HL-60/S4 treated with retinoic acid at 250 ng/mL for 4 days and 3 days (cell line): Measurements from ENCODE around the gene STOML1.

ENCODE experiments used
- in situ Hi-C: fragments of 300-500 bp; cut with MboI; formaldehyde crosslinking; loops from 2 replicates; pipeline ENCODE4 v1.7.0; 2022; ENCODE audit warnings: low sequenced_read_pairs

Gene STOML1

DNA sequence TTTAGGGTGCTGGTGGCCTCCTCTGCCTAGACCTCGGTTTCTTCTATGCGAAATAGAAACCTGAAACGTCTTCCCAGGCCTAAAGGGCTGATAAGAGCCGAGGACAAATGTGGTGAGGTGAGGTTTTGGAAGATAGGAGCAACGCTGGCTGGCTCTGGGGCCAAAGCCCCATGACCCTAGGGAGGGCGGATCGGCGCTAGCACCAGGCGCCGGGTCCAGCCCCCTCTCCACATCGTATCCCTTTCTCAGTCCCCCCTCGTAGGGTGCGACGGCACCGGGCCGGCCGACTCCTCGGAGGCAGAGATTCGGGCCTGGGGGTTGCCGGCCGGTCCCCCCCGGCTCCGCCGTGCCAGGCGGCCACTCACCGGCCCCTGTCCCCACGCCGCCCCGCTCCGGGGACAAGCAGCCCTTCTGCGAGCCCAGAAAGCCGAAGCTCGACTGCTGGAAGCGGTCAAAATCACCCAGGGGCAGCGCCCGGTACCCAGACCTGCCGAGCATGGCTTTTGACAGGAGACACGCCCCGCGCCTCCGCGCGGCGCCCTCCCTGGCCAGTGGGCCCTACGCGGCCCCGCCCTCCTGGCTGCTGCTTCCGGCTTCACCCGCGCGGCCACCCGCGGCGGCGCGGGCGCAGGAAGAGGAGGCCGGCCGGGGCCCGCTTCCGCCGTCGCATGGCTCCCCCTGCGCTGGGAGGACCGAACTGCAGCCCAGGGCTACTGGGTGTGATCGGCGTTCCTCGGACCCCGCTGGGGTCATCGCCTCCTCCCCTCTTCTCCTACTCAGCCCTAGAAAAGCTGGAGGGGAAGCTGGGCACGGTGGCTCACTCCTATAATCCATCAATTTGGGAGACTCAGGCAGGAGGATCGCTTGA lies at the start of gene STOML1:
Gene STOML1, minus strand, starts transcription at position 570 of the 868 bp plus-strand sequence. Its CDS starts 72 bp downstream, at position 498.
- in situ Hi-C loops, result no loop called here

- in situ Hi-C loops, result no loop called here
Observed at GRCh38 chr15:74041311-74041756, 49.2 kb upstream of the STOML1 start.

DNA sequence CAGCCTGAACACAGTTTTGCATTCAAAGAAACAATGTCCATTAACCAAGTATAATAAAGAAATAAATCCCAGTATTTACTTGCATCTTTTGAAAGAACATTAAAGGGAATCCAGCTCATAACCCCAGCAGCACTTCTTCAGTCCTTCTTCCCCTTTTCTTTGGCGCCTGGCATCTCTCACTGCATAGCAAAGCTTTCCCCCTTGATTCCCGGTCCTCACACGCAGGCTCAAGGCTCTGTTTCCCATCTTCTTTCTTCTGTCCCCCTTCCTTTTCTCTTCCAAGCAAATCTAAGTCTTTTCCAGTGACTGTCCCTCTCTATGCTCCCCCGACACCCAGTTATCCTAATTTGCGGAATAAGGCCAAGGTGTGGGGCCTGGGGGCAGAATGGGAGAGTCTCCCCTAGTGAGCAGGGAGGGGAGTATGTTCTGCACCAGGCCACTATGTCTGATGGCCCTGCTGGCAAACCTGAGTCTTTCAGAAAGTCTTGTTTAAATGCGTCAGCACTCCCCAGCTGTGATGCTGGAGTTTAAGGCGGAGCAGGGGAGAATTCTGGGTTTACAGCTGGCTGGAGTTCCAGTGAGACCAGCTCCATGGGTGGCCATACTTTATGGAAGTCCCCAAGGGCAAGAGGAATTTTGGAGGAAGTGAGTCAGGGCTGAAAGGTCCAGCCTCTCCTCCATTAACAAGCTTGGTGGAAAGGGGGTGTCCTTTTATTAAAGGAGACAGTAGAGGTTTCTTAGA lies 48.2 kb upstream of the STOML1 start:
- in situ Hi-C loops, result no loop called here

DNA sequence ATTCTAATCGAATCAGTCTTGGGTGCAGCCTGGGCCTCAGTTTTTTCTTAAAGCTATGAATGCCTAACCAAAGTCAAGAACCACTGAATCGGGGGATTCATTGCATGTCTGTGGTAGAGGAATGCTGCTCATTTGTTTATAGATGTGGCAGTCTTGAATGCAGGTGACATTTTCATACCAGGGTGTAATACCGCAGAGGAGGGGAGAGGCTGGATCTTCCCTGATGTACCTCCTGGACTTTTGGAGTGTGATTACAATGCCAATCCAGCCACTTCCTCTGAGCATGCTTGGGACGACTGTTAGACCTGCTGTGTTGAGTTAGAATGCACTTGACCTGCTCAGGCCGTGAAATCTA lies 47.5 kb upstream of the STOML1 start:
- in situ Hi-C loops, result no loop called here

- in situ Hi-C loops, result no loop called here
Observed at GRCh38 chr15:74038707-74039655, 46.9 kb upstream of the STOML1 start.

DNA sequence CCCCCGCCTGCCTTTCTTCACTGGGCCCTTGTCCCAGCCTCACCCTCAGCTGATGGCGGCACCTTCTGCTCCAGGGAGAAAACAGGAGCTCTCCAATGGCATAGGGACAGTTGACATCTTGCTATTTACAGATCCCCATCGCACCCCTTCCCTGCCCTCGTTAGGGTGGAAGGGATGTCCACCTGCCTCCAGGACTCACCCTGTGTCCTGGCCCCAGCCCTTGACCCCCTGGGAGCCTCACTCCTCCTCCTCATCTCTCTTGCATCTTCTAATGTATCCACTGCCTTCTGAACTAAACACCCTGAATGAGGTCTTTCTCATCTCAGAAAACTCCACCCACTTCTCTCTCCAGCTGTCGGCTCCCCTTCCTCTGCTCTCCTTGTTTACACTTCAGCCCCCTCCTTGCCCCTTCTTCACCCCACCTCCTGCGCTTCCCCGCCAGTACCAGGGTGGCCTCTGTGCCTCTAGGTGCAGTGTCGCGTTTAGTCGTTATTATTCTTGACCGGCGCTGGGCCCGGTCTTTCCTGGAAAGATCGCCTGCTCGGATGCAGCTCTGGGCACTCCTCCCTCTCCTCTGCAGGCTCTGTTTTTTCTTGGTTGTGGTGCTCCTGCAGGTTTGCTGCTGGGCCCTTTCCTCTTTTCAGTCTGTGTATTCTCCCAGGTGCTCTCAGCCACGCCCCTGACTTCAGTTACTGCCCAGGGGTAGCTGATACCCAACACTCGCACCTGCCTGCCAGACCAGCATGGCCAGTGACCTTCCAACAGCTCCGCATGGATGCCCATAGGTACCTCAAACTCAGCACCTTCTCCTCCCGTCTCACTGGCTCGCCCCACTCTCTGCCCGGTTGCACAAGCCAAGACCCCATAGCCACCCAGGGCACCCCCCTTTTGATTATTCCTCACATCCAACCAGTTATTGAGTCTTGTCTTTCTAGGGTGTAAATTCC lies 45.3 kb upstream of the STOML1 start:
- in situ Hi-C loops, result no loop called here

DNA sequence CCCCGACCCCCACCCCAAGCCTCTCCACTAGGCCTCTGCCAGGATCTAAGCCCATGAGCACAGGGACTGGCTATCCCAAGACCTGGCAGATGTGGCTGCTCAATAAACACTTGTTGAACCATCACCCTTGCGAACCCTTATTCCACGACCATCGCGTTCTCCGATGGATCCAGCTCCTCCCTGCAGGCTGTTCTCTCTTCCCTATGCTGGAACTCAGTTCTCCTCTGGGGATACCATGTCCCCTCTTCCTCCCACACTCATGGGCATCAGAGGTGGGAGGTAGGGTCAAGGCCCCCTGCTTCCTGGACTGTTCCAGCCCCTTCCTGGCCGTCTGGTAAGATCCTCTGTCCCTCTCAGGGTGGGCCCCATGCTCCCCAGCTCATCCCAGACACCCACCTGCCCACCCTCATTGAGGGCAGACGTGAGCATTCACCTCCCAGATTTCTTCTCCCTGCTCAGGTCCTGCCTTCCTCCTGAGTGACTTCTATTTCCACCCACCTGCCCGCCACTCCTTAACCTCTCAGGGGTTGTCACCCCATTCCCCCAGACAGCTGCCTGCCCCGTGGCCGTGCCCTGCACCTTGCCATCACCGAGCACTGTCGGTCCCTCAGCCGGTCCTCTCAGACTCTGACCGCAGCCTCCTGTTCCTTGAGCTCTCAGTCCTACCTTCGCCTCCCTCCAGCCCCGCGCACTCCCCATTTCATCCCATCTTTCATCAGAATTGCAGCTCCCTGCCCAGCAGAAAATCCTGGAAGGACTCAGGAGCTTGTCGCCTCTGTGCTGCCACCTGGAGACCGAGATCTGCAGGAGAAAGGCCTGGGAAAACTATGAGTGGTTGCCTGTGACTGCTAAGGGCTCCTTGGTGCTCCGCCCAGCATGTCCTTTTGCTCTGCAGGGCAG lies 44.4 kb upstream of the STOML1 start:
- in situ Hi-C loops, result no loop called here

DNA sequence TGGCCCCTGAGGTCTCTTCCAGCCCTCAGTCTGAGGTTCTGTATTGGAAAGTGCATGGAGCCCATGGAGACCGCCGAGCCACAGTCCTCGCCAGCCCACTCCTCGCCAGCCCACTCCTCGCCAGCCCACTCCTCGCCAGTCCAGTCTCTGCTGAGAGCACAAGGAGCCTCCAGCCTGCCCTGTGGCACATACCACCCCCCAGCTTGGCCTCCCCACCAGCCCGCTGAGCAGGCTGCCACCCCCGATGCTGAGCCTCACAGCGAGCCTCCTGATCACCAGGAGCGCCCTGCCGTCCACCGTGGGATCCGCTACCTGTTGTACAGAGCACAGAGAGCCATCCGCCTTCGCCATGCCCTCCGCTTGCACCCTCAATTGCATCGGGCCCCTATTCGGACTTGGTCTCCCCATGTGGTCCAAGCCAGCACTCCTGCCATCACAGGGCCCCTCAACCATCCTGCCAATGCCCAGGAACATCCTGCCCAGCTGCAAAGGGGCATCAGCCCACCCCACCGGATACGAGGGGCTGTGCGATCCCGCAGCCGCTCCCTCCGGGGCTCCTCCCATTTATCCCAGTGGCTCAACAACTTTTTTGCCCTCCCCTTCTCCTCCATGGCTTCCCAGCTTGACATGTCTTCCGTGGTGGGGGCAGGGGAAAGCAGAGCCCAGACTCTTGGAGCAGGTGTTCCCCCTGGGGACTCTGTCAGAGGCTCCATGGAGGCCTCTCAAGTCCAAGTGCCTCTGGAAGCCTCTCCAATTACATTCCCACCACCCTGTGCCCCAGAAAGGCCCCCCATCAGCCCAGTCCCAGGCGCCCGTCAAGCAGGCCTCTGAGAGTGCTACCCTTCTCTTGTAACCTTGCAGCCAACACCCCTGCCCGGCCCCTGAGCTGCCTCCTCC lies 43.3 kb upstream of the STOML1 start:
- in situ Hi-C loops, result no loop called here

DNA sequence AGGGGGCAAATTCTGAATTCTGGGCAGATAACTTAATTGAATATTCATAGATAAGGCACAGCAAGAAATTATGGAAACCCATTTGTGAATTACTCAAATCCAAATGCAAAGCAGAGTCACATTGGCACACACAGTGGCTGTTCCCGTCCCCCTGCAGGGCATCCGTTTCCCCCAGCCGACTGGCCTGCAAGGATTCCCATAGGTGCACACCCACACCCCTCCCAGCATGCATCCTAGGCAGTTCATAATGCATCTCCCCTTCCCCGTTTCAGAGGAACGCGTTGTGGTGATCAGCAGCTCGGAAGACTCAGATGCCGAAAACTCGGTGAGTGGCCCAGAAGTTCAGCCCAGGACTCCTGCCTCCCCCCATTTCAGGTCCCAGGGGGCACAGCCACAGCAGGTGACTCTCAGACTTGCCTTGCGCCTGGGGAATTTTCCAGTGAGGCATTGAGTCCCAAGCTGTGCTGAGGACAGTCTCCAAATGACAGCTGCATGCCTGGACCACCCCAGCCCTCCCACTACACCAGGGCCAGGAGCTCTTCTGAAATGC lies 42.2 kb upstream of the STOML1 start:
- in situ Hi-C loops, result no loop called here

DNA sequence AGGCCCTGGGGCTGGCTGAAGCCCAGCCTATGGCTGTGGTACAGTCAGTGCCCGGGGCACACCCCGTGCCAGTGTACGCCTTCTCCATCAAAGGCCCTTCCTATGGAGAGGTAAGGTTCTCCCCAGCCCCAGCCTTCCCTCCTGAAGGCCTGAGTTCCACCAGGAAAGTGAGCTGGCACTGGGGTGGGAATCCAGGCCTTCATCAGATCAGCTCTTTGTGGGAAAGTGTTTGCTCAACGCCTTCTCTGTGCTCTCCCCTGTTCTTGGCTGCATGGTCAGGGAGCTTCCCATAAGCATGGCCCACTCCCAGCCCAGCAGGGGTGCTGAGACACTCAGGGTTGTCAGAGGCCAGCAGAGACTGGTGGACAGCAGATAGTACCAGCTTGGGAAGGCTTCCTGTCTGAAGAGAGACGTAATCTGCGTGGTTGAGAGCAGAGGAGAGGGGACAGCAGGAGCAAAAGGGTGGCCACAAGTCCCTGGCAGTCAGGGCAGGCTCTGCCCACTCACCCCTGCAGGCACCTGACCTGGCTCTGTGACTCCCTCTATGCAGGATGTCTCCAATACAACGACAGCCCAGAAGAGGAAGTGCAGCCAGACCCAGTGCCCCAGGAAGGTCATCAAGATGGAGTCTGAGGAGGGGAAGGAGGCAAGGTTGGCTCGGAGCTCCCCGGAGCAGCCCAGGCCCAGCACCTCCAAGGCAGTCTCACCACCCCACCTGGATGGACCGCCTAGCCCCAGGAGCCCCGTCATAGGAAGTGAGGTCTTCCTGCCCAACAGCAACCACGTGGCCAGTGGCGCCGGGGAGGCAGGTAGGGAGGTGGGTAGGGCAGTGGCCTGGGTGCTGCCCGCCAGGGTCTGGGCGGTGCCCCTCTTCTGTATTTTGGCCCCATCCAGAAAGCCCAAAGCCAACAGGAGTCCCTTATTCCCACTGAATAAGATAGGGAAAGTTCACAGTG lies 40.8 kb upstream of the STOML1 start:
- in situ Hi-C loops, result no loop called here

DNA sequence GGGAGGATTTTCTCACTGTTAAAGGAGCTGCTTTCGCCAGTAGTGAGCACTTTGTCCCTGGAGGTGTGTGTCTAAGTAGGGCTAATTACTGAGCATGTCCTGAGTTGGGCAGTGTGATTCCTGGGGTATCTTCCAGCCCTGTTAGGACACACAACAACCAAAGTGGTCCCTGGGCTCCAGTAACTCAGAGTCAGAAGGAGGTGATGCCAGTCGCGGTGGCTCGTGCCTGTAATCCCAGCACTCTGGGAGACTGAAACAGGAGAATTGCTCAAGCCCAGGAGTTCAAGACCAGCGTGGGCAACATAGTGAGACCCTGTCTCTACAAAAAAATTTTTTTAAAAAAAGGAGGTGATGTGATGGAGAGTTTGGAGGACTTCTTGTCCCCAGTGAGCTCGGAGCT lies 40.0 kb upstream of the STOML1 start:
- in situ Hi-C loops, result no loop called here

GRCh38 chr15:74028646-74029045 lies 36.6 kb upstream of the STOML1 start:
- in situ Hi-C loops, result no loop called here

GRCh38 chr15:74027688-74028087 lies 35.6 kb upstream of the STOML1 start:
- in situ Hi-C loops, result no loop called here

- in situ Hi-C loops, result no loop called here
Observed at GRCh38 chr15:74025436-74025835, 33.3 kb upstream of the STOML1 start.

GRCh38 chr15:74024687-74025086 lies 32.6 kb upstream of the STOML1 start:
- in situ Hi-C loops, result no loop called here

- in situ Hi-C loops, result no loop called here
Observed at GRCh38 chr15:74022706-74023470, 30.8 kb upstream of the STOML1 start.
